ENCODE data around the gene RSPO3. TPM values are rescaled to one million over a fixed set of nuclear protein-coding genes. Genes with fewer than 3 reads are reported as not detected.
A peak's percentile ranks its signal among the peaks of the same experiment; 100 is the strongest.

Gene RSPO3
- total RNA-seq, 2 experiments from 2014 or later: not detected

- Mint-ChIP-seq H3K9me3 (ENCODE audit: low read depth) (no peaks in the 10 kb centered on the region), H3K27ac (no peak overlapping the region), H3K4me3 (peak overlapping the region; percentile 52), H3K36me3 (no peaks in the 10 kb centered on the region), H3K27me3 (peaks cover 82% of the 10 kb centered on the region), H3K4me1 (peaks cover 18% of the 10 kb centered on the region)
- no peak for DNase-seq
- CTCF ChIA-PET: no interaction called here
- ATAC-seq: peak; percentile 35
Observed at GRCh38 chr6:127119102-127120022, 891 bp downstream of the RSPO3 start.

GRCh38 chr6:127120023-127120786 lies 1.7 kb downstream of the RSPO3 start:
- ATAC-seq (no peak), DNase-seq (no peak)
- CTCF ChIA-PET: no interaction called here
- Mint-ChIP-seq H3K27me3 (peaks cover 79% of the 10 kb centered on the region), H3K4me1 (peaks cover 18% of the 10 kb centered on the region), H3K27ac (no peak overlapping the region), H3K9me3 (ENCODE audit: low read depth) (no peaks in the 10 kb centered on the region), H3K36me3 (no peaks in the 10 kb centered on the region), H3K4me3 (peak overlapping the region; percentile 52)

- peaks cover 79% of the 10 kb centered on the region for H3K27me3 Mint-ChIP-seq
- no peaks in the 10 kb centered on the region for H3K9me3 Mint-ChIP-seq (ENCODE audit: low read depth)
- CTCF ChIA-PET: no interaction called here
- no peak overlapping the region for H3K27ac Mint-ChIP-seq
- H3K4me3 Mint-ChIP-seq: no peak overlapping the region
- DNase-seq (peak; percentile 82), ATAC-seq (peak; percentile 76)
- H3K36me3 Mint-ChIP-seq: no peaks in the 10 kb centered on the region
- H3K4me1 Mint-ChIP-seq: peaks cover 18% of the 10 kb centered on the region
Observed at GRCh38 chr6:127120787-127121636, 2.5 kb downstream of the RSPO3 start.

- no peak for DNase-seq
- no peak overlapping the region for H3K27ac Mint-ChIP-seq
- ATAC-seq: no peak
- no peaks in the 10 kb centered on the region for H3K9me3 Mint-ChIP-seq (ENCODE audit: low read depth)
- CTCF ChIA-PET: interaction anchor here (0.7 kb wide), 1 partner anchor 52 kb away, joined by 3 read pairs; no protein-coding TSS in a partner anchor
- peaks cover 18% of the 10 kb centered on the region for H3K4me1 Mint-ChIP-seq
- H3K4me3 Mint-ChIP-seq: no peak overlapping the region
- no peaks in the 10 kb centered on the region for H3K36me3 Mint-ChIP-seq
- peaks cover 77% of the 10 kb centered on the region for H3K27me3 Mint-ChIP-seq
Observed at GRCh38 chr6:127121637-127121960, 3.1 kb downstream of the RSPO3 start.

- Mint-ChIP-seq H3K36me3 (no peaks in the 10 kb centered on the region), H3K9me3 (ENCODE audit: low read depth) (no peaks in the 10 kb centered on the region), H3K27ac (no peak overlapping the region), H3K27me3 (peaks cover 77% of the 10 kb centered on the region), H3K4me1 (peaks cover 14% of the 10 kb centered on the region), H3K4me3 (no peak overlapping the region)
- DNase-seq (no peak), ATAC-seq (no peak)
- CTCF ChIA-PET: interaction anchor here (1.4 kb wide), 1 partner anchor 319 kb away, joined by 4 read pairs; no protein-coding TSS in a partner anchor
Observed at GRCh38 chr6:127124172-127124571, 5.7 kb downstream of the RSPO3 start.

- CTCF ChIA-PET: no interaction called here
- Mint-ChIP-seq H3K27me3 (peaks cover 76% of the 10 kb centered on the region), H3K9me3 (ENCODE audit: low read depth) (no peaks in the 10 kb centered on the region), H3K4me1 (peaks cover 12% of the 10 kb centered on the region), H3K27ac (no peak overlapping the region), H3K4me3 (no peak overlapping the region), H3K36me3 (no peaks in the 10 kb centered on the region)
- DNase-seq: no peak
- no peak for ATAC-seq
Observed at GRCh38 chr6:127124680-127125079, 6.2 kb downstream of the RSPO3 start.

GRCh38 chr6:127128066-127128465 lies 9.6 kb downstream of the RSPO3 start:
- no peak for ATAC-seq
- H3K9me3 Mint-ChIP-seq (ENCODE audit: low read depth): no peaks in the 10 kb centered on the region
- H3K27ac Mint-ChIP-seq: no peak overlapping the region
- no peaks in the 10 kb centered on the region for H3K36me3 Mint-ChIP-seq
- DNase-seq: no peak
- H3K27me3 Mint-ChIP-seq: peaks cover 67% of the 10 kb centered on the region
- CTCF ChIA-PET: no interaction called here
- no peak overlapping the region for H3K4me3 Mint-ChIP-seq
- H3K4me1 Mint-ChIP-seq: no peaks in the 10 kb centered on the region

GRCh38 chr6:127129251-127129650 lies 10.8 kb downstream of the RSPO3 start:
- Mint-ChIP-seq H3K9me3 (ENCODE audit: low read depth) (no peaks in the 10 kb centered on the region), H3K4me1 (no peaks in the 10 kb centered on the region), H3K27me3 (peaks cover 57% of the 10 kb centered on the region), H3K4me3 (no peak overlapping the region), H3K36me3 (no peaks in the 10 kb centered on the region), H3K27ac (no peak overlapping the region)
- ATAC-seq (no peak), DNase-seq (no peak)
- CTCF ChIA-PET: no interaction called here

- no peaks in the 10 kb centered on the region for H3K9me3 Mint-ChIP-seq (ENCODE audit: low read depth)
- no peak overlapping the region for H3K27ac Mint-ChIP-seq
- H3K4me3 Mint-ChIP-seq: no peak overlapping the region
- H3K27me3 Mint-ChIP-seq: peaks cover 45% of the 10 kb centered on the region
- no peaks in the 10 kb centered on the region for H3K4me1 Mint-ChIP-seq
- CTCF ChIA-PET: no interaction called here
- no peak for ATAC-seq
- no peak for DNase-seq
- no peaks in the 10 kb centered on the region for H3K36me3 Mint-ChIP-seq
Observed at GRCh38 chr6:127131275-127131674, 12.8 kb downstream of the RSPO3 start.

GRCh38 chr6:127131772-127132376 lies 13.4 kb downstream of the RSPO3 start:
- H3K36me3 Mint-ChIP-seq: no peaks in the 10 kb centered on the region
- H3K27ac Mint-ChIP-seq: no peak overlapping the region
- DNase-seq (no peak), ATAC-seq (no peak)
- no peaks in the 10 kb centered on the region for H3K4me1 Mint-ChIP-seq
- no peak overlapping the region for H3K4me3 Mint-ChIP-seq
- CTCF ChIA-PET: no interaction called here
- no peaks in the 10 kb centered on the region for H3K9me3 Mint-ChIP-seq (ENCODE audit: low read depth)
- peaks cover 43% of the 10 kb centered on the region for H3K27me3 Mint-ChIP-seq

GRCh38 chr6:127134136-127134535 lies 15.7 kb downstream of the RSPO3 start:
- Mint-ChIP-seq H3K27me3 (peaks cover 28% of the 10 kb centered on the region), H3K36me3 (no peaks in the 10 kb centered on the region), H3K4me3 (no peak overlapping the region), H3K9me3 (ENCODE audit: low read depth) (no peaks in the 10 kb centered on the region), H3K27ac (no peak overlapping the region), H3K4me1 (no peaks in the 10 kb centered on the region)
- CTCF ChIA-PET: no interaction called here
- DNase-seq (no peak), ATAC-seq (no peak)

GRCh38 chr6:127136786-127137185 lies 18.3 kb downstream of the RSPO3 start:
- Mint-ChIP-seq H3K27me3 (peaks cover 15% of the 10 kb centered on the region), H3K36me3 (no peaks in the 10 kb centered on the region), H3K4me3 (no peak overlapping the region), H3K4me1 (no peaks in the 10 kb centered on the region), H3K9me3 (ENCODE audit: low read depth) (no peaks in the 10 kb centered on the region), H3K27ac (no peak overlapping the region)
- CTCF ChIA-PET: no interaction called here
- DNase-seq: no peak
- ATAC-seq: no peak

GRCh38 chr6:127146932-127147331 lies 28.5 kb downstream of the RSPO3 start:
- DNase-seq (no peak), ATAC-seq (no peak)
- no peaks in the 10 kb centered on the region for H3K36me3 Mint-ChIP-seq
- peaks cover 3% of the 10 kb centered on the region for H3K4me1 Mint-ChIP-seq
- no peak overlapping the region for H3K27ac Mint-ChIP-seq
- peaks cover 23% of the 10 kb centered on the region for H3K27me3 Mint-ChIP-seq
- H3K4me3 Mint-ChIP-seq: no peak overlapping the region
- H3K9me3 Mint-ChIP-seq (ENCODE audit: low read depth): no peaks in the 10 kb centered on the region
- CTCF ChIA-PET: no interaction called here
